Activated naive CD8-positive, alpha-beta T cell treated with anti-CD3 and anti-CD28 coated beads, Interleukin-2, amount 10 ng/mL, durations not matched to agents 7 days and 5 days (primary cell): ENCODE results near the gene SEMA6B. TPM values are rescaled to one million over a fixed set of nuclear protein-coding genes. Genes with fewer than 3 reads are reported as not detected.

Source experiments
- ATAC-seq: fragments of 150-1000 bp; cut with Tn5 transposase; one replicate; pipeline ENCODE4 v1.10.0; 2021; ENCODE audit warnings: low read depth, moderate library complexity
- POLR2A ChIA-PET: fragments of 350-600 bp; sonication (Branson Sonifier 250); formaldehyde crosslinking; loops from one replicate; lab custom pipeline; 2021; ENCODE audit warnings: antibody characterized with exemption; lab: Charles Lee
- DNase-seq: peaks from one replicate; pipeline ENCODE4 v3.0.0; 2021
- H3K27ac Mint-ChIP-seq: one replicate; pipeline ENCODE4 v1.8.0; 2022; ENCODE audit warnings: mild to moderate bottlenecking, mixed read lengths
- H3K27me3 Mint-ChIP-seq: one replicate; pipeline ENCODE4 v1.8.0; 2022; ENCODE audit warnings: mild to moderate bottlenecking, moderate library complexity, mixed read lengths
- H3K36me3 Mint-ChIP-seq: one replicate; pipeline ENCODE4 v1.8.0; 2021; ENCODE audit warnings: mild to moderate bottlenecking, mixed read lengths
- H3K4me1 Mint-ChIP-seq: one replicate; pipeline ENCODE4 v1.8.0; 2021; ENCODE audit warnings: mixed read lengths
- H3K4me3 Mint-ChIP-seq: one replicate; pipeline ENCODE4 v1.8.0; 2022; ENCODE audit warnings: mild to moderate bottlenecking, moderate library complexity, mixed read lengths
- H3K9me3 Mint-ChIP-seq: one replicate; pipeline ENCODE4 v1.8.0; 2021; ENCODE audit warnings: mixed read lengths
- total RNA-seq, 2 experiments: library from RNA; stranded (reverse); gene quantifications; one replicate each; pipeline ENCODE4 v1.2.3, GENCODE V29; 2021

The SEMA6B gene
- 1 to 10 TPM in 1 of 2 experiments, under 1 TPM in 1; 1.00 to 1.3 TPM for total RNA-seq

GRCh38 chr19:4559569-4559968, at the start of gene SEMA6B:
Gene SEMA6B (minus strand): TSS chr19:4559684. CDS start chr19:4558457, 1,227 bp downstream.
- ATAC-seq: no peak
- DNase-seq: no peak
- peaks cover 1% of the 10 kb centered on the region for H3K27me3 Mint-ChIP-seq
- POLR2A ChIA-PET: no interaction called here
- H3K9me3 Mint-ChIP-seq: no peaks in the 10 kb centered on the region
- H3K27ac Mint-ChIP-seq: no peak within 1 kb of the TSS
- H3K4me1 Mint-ChIP-seq: no peaks in the 10 kb centered on the region
- H3K36me3 Mint-ChIP-seq: no peaks in the 10 kb centered on the region
- H3K4me3 Mint-ChIP-seq: no peak within 1 kb of the TSS

GRCh38 chr19:4606921-4607678, 47.6 kb upstream of the SEMA6B start:
- POLR2A ChIA-PET: no interaction called here
- Mint-ChIP-seq H3K27me3 (peaks cover 25% of the 10 kb centered on the region), H3K4me1 (no peaks in the 10 kb centered on the region)

GRCh38 chr19:4606181-4606580, 46.7 kb upstream of the SEMA6B start:
- ATAC-seq: no peak
- H3K4me1 Mint-ChIP-seq: no peaks in the 10 kb centered on the region
- H3K27me3 Mint-ChIP-seq: peaks cover 27% of the 10 kb centered on the region
- H3K27ac Mint-ChIP-seq: no peak overlapping the region
- H3K4me3 Mint-ChIP-seq: no peak overlapping the region
- no peaks in the 10 kb centered on the region for H3K9me3 Mint-ChIP-seq
- no peaks in the 10 kb centered on the region for H3K36me3 Mint-ChIP-seq
- DNase-seq: no peak
- POLR2A ChIA-PET: no interaction called here

More at GRCh38 chr19:4606921-4607678, 47.6 kb upstream of the SEMA6B start:
- no peak for DNase-seq
- Mint-ChIP-seq H3K9me3 (no peaks in the 10 kb centered on the region), H3K27ac (no peak overlapping the region), H3K4me3 (no peak overlapping the region), H3K36me3 (no peaks in the 10 kb centered on the region)
- ATAC-seq: no peak

- Mint-ChIP-seq H3K27me3 (peaks cover 20% of the 10 kb centered on the region), H3K4me3 (no peak overlapping the region), H3K4me1 (no peaks in the 10 kb centered on the region), H3K36me3 (no peaks in the 10 kb centered on the region), H3K9me3 (no peaks in the 10 kb centered on the region), H3K27ac (no peak overlapping the region)
- ATAC-seq (no peak), DNase-seq (no peak)
- POLR2A ChIA-PET: no interaction called here
These were observed 45.4 kb upstream of the SEMA6B start for GRCh38 chr19:4604912-4605311.

- Mint-ChIP-seq H3K27me3 (peaks cover 25% of the 10 kb centered on the region), H3K27ac (no peak overlapping the region), H3K4me1 (no peaks in the 10 kb centered on the region), H3K9me3 (no peaks in the 10 kb centered on the region), H3K36me3 (no peaks in the 10 kb centered on the region), H3K4me3 (no peak overlapping the region)
- POLR2A ChIA-PET: no interaction called here
- ATAC-seq (no peak), DNase-seq (no peak)
These were observed 43.4 kb upstream of the SEMA6B start for GRCh38 chr19:4602915-4603314.

- POLR2A ChIA-PET: no interaction called here
- H3K27me3 Mint-ChIP-seq: peaks cover 24% of the 10 kb centered on the region
- peaks cover under 1% of the 10 kb centered on the region for H3K4me1 Mint-ChIP-seq
These were observed 42.8 kb upstream of the SEMA6B start for GRCh38 chr19:4602173-4602788.

GRCh38 chr19:4600893-4601292, 41.4 kb upstream of the SEMA6B start:
- Mint-ChIP-seq H3K4me1 (peaks cover 2% of the 10 kb centered on the region), H3K27ac (no peak overlapping the region), H3K9me3 (no peaks in the 10 kb centered on the region), H3K36me3 (no peaks in the 10 kb centered on the region), H3K27me3 (peaks cover 30% of the 10 kb centered on the region), H3K4me3 (no peak overlapping the region)
- POLR2A ChIA-PET: no interaction called here
- no peak for DNase-seq
- no peak for ATAC-seq

More at GRCh38 chr19:4602173-4602788, 42.8 kb upstream of the SEMA6B start:
- no peaks in the 10 kb centered on the region for H3K9me3 Mint-ChIP-seq
- ATAC-seq (no peak), DNase-seq (no peak)
- H3K4me3 Mint-ChIP-seq: no peak overlapping the region
- H3K36me3 Mint-ChIP-seq: no peaks in the 10 kb centered on the region
- no peak overlapping the region for H3K27ac Mint-ChIP-seq

GRCh38 chr19:4600082-4600481, 40.6 kb upstream of the SEMA6B start:
- POLR2A ChIA-PET: no interaction called here
- DNase-seq: no peak
- H3K27ac Mint-ChIP-seq: no peak overlapping the region
- no peaks in the 10 kb centered on the region for H3K9me3 Mint-ChIP-seq
- H3K36me3 Mint-ChIP-seq: no peaks in the 10 kb centered on the region
- H3K27me3 Mint-ChIP-seq: peaks cover 31% of the 10 kb centered on the region
- no peak overlapping the region for H3K4me3 Mint-ChIP-seq
- peaks cover 2% of the 10 kb centered on the region for H3K4me1 Mint-ChIP-seq
- no peak for ATAC-seq

GRCh38 chr19:4598712-4599111, 39.2 kb upstream of the SEMA6B start:
- Mint-ChIP-seq H3K4me3 (no peak overlapping the region), H3K4me1 (peaks cover 2% of the 10 kb centered on the region)

GRCh38 chr19:4597975-4598671, 38.6 kb upstream of the SEMA6B start:
- POLR2A ChIA-PET: interaction anchor here (0.8 kb wide), 1 partner anchor 37 kb away, joined by 3 read pairs; no protein-coding TSS in a partner anchor

More at GRCh38 chr19:4598712-4599111, 39.2 kb upstream of the SEMA6B start:
- no peaks in the 10 kb centered on the region for H3K9me3 Mint-ChIP-seq
- H3K27me3 Mint-ChIP-seq: peaks cover 42% of the 10 kb centered on the region
- POLR2A ChIA-PET: interaction anchor here (0.8 kb wide), 1 partner anchor 36 kb away, joined by 3 read pairs; no protein-coding TSS in a partner anchor
- DNase-seq (no peak), ATAC-seq (no peak)
- H3K27ac Mint-ChIP-seq: no peak overlapping the region
- H3K36me3 Mint-ChIP-seq: no peaks in the 10 kb centered on the region

GRCh38 chr19:4597278-4597974, 37.9 kb upstream of the SEMA6B start:
- peaks cover 2% of the 10 kb centered on the region for H3K4me1 Mint-ChIP-seq
- no peak for ATAC-seq
- POLR2A ChIA-PET: no interaction called here
- DNase-seq: no peak
- H3K36me3 Mint-ChIP-seq: no peaks in the 10 kb centered on the region
- no peak overlapping the region for H3K27ac Mint-ChIP-seq
- no peaks in the 10 kb centered on the region for H3K9me3 Mint-ChIP-seq
- peaks cover 43% of the 10 kb centered on the region for H3K27me3 Mint-ChIP-seq
- peak overlapping the region; percentile 25 for H3K4me3 Mint-ChIP-seq

More at GRCh38 chr19:4597975-4598671, 38.6 kb upstream of the SEMA6B start:
- peaks cover 42% of the 10 kb centered on the region for H3K27me3 Mint-ChIP-seq
- ATAC-seq (peak; percentile 78), DNase-seq (no peak)
- no peaks in the 10 kb centered on the region for H3K9me3 Mint-ChIP-seq
- H3K4me1 Mint-ChIP-seq: peaks cover 2% of the 10 kb centered on the region
- H3K27ac Mint-ChIP-seq: peak overlapping the region; percentile 38
- H3K4me3 Mint-ChIP-seq: peak overlapping the region; percentile 50
- no peaks in the 10 kb centered on the region for H3K36me3 Mint-ChIP-seq

- ATAC-seq: no peak
These were observed 36.8 kb upstream of the SEMA6B start for GRCh38 chr19:4596033-4596904.

More at GRCh38 chr19:4596033-4596904, 36.8 kb upstream of the SEMA6B start:
- no peaks in the 10 kb centered on the region for H3K36me3 Mint-ChIP-seq
- POLR2A ChIA-PET: no interaction called here
- H3K9me3 Mint-ChIP-seq: no peaks in the 10 kb centered on the region
- no peak overlapping the region for H3K4me3 Mint-ChIP-seq
- DNase-seq: no peak
- H3K27me3 Mint-ChIP-seq: peaks cover 47% of the 10 kb centered on the region
- no peak overlapping the region for H3K27ac Mint-ChIP-seq
- H3K4me1 Mint-ChIP-seq: peaks cover 2% of the 10 kb centered on the region
